ENCODE measurements around the gene GRAP2.

The GRAP2 gene

DNA sequence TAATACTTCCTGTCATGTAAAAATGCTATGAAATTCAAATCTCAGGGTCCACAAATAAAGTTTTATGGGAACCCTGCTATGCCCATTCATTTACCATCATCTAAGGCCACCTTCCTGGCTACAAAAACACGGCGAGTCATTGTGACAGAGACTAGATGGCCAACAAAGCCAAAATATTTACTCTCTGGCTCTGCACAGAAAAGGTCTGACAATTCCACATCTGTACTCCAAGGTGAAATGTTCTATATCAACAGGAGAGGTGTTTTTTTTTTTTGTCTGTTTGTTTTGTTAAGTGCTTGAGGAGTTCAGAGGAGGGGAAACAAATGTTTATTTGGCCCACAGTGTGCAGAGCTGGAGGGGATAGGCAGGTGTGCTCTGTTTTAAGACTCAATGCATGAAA lies 40.7 kb downstream of the GRAP2 start:
- in situ Hi-C loops (cut with HindIII; ENCODE audit: low sequenced_read_pairs): no loop called here
- TF ChIP-seq, protein P1, sequence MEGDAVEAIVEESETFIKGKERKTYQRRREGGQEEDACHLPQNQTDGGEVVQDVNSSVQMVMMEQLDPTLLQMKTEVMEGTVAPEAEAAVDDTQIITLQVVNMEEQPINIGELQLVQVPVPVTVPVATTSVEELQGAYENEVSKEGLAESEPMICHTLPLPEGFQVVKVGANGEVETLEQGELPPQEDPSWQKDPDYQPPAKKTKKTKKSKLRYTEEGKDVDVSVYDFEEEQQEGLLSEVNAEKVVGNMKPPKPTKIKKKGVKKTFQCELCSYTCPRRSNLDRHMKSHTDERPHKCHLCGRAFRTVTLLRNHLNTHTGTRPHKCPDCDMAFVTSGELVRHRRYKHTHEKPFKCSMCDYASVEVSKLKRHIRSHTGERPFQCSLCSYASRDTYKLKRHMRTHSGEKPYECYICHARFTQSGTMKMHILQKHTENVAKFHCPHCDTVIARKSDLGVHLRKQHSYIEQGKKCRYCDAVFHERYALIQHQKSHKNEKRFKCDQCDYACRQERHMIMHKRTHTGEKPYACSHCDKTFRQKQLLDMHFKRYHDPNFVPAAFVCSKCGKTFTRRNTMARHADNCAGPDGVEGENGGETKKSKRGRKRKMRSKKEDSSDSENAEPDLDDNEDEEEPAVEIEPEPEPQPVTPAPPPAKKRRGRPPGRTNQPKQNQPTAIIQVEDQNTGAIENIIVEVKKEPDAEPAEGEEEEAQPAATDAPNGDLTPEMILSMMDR (IDR thresholded peaks at IDR 0.05; ENCODE audit: low read depth, low read length, missing control alignments): no peak
- no peak overlapping the region for H3K4me3 ChIP-seq (ENCODE audit: low read depth, low read length)
- DNase-seq (ENCODE audit: low read depth): no peak

DNA sequence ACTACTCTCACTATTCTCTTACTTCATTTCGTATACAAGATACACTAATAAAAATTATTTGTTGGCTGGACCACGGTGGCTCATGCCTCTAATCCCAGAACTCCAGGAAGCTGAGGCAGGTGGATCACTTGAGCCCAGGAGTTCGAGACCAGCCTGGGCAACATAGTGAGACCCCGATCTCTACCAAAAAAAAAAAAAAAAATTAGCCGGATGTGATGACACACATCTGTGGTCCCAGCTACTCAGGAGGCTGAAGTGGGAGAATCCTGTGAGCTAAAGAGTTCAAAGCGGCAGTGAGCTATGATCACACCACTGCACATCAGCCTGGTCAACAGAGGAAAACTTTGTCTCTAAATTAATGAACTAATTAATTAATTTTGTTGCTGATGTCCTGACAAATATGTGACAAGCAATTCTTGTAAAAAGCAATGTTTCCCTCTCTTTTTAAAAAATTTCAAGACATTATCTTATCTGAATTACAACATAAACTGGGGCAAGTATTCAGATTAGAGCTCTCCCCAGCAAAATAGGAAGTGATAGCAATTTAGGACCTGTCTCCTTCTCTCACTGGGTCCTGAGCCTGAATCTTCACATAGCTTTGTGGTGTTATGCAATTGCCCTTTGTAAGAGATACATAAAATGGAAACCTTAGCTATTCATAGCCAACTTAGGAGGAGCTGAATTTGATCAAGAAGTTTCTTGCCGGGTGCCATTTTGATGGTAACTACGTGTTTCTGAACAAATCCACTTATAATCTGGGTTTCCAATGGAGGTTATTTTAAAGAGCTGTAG lies 41.8 kb downstream of the GRAP2 start:
- DNase-seq (ENCODE audit: low read depth): no peak

DNA sequence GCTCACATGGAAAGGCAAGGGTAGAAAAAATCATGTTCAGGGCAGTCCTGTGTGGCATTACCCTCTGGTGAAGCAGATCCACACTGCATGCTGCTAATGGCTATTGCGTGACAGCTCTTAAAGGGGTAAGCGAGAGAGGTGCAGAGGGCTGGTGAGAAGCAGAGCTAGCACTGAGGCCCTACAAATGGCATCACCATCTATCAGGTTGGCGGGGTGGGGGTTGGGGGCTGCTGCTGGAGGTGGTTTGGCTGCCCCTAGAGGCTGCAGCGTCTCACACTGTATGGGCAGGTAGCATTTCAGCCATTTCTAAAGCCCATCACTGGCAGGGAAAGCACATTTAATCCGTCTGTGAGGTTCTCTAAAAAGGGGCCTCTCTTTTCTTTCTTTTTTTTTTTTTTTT lies 42.5 kb downstream of the GRAP2 start:
- no peak overlapping the region for H3K4me3 ChIP-seq (ENCODE audit: low read depth, low read length)
- DNase-seq (ENCODE audit: low read depth): no peak
- TF ChIP-seq, protein P1 (IDR thresholded peaks at IDR 0.05; ENCODE audit: low read depth, low read length, missing control alignments): no peak
- in situ Hi-C loops (cut with HindIII; ENCODE audit: low sequenced_read_pairs): no loop called here

More for the DNA sequence above, 41.8 kb downstream of the GRAP2 start:
- TF ChIP-seq, protein P1 (IDR thresholded peaks at IDR 0.05; ENCODE audit: low read depth, low read length, missing control alignments): no peak
- in situ Hi-C loops (cut with HindIII; ENCODE audit: low sequenced_read_pairs): no loop called here
- H3K4me3 ChIP-seq (ENCODE audit: low read depth, low read length): no peak overlapping the region

DNA sequence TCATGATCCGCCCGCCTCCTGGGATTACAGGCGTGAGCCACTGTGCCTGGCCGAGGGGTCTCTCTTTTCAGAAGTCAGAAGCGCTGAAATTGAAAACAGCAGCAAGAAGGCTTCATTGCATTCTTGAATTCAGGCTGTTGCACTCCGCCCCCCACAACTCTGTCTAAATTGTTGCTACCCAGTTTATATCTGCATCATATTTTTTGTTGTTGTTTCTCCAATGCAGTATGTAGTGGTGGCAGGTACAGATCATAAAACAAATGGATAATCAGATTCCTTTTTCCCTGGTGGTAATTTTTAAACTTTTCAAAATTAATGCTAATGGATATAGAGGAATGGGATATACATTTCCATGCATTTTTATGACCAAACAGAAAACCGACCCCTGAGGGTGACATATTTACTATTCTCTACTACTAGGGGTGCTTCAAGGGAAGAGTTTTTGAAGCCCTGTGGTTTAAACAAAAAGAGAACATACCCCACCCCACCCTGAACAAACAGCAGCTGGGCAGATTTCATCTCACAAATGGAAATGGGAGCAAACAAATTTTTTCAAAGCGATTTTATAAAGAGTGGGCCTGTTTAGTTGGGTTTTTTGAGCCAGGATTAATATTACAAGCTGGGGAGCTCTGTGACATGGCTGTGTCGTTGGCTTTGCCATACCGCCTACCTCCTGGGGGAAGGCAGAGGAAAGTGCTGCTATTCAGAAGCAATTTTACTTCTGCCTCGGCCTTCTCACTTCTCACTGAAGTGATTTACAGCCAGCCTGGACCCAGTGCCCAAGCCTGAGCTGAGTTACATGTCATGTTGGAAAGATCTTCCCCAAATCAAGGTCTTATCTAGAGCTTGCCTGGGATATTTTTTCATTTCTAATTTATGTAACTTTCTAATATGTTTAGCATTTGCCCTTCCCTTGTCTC lies 43.3 kb downstream of the GRAP2 start:
- in situ Hi-C loops (cut with HindIII; ENCODE audit: low sequenced_read_pairs): no loop called here
- no peak overlapping the region for H3K4me3 ChIP-seq (ENCODE audit: low read depth, low read length)

DNA sequence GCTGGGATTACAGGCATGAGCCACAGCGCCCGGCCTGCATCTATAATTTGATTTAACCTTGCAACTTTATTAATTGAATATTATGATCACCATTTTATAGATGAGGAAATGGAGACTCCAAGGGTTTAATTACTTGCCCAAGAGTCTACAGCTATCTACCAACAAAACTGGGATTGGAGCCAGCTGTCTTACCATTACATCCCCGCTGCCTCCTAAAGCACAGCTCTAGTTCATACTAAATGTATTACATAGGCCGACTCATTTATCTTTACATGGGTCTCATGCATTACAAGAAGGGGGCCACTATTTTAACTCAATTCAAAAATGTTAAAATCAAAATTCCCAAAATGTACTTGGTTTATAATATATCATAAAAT lies 45.2 kb downstream of the GRAP2 start:
- in situ Hi-C loops (cut with HindIII; ENCODE audit: low sequenced_read_pairs): no loop called here
- H3K4me3 ChIP-seq (ENCODE audit: low read depth, low read length): no peak overlapping the region
- DNase-seq (ENCODE audit: low read depth): no peak
- TF ChIP-seq, protein P1 (IDR thresholded peaks at IDR 0.05; ENCODE audit: low read depth, low read length, missing control alignments): no peak

More for the DNA sequence above, 43.3 kb downstream of the GRAP2 start:
- no peak for DNase-seq (ENCODE audit: low read depth)
- TF ChIP-seq, protein P1 (IDR thresholded peaks at IDR 0.05; ENCODE audit: low read depth, low read length, missing control alignments): no peak

DNA sequence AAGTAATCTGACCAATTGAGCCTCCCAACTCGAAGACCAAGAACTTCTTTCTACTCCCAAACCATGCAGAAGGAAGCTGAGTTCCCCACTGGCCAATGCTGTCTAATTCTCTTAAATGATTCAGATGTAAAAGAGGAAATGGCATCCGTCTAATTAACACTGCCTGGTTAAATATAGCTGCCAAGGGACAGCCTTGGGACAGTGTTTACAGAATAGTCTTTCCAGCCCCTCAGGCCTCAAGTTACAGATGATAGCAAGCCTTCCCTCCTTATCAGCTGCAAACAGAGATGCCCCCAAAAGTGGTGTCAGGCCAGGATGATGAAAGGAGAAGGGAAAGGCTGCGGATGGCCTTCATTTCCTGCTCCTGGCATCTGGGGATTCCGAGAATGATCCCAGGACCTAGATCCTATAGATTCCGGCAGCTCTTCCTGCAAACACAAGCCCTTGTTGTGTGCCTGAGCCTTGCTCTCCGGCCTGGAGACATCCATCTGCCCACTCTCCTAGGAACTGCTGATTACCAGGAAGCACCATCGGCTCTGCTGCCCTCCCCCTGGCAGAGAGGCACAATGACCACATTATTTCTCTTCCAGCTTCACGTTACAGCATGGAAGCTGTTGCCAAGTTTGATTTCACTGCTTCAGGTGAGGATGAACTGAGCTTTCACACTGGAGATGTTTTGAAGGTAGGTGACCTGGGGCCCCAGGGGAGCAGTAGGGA lies 45.8 kb downstream of the GRAP2 start:
- no peak for DNase-seq (ENCODE audit: low read depth)
- in situ Hi-C loops (cut with HindIII; ENCODE audit: low sequenced_read_pairs): no loop called here
- TF ChIP-seq, protein P1 (IDR thresholded peaks at IDR 0.05; ENCODE audit: low read depth, low read length, missing control alignments): no peak
- H3K4me3 ChIP-seq (ENCODE audit: low read depth, low read length): no peak overlapping the region
